ENCODE data around the gene TSPAN17. TPM values are rescaled to one million over a fixed set of nuclear protein-coding genes. Genes with fewer than 3 reads are reported as not detected.

Gene TSPAN17
- total and polyA plus RNA-seq, 2 experiments from 2014 or later = 30.2 to 32.3 TPM

DNA sequence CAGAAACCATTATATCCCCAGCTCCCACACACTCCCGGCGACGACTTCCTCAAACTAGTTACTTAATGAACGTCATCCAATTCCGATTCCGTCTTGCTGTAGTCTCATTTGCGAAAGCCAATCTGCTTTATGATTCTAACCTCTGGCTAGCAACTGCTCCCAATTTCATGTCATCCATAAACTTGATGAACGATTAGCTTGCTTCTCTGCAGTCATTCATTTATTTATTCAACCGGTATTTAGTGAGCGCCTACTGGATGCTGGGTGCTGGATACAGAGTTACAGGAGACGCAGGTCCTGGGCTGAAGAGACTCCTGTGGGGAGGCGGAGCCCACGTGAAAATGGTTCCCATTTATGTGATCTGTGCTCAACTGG lies 46.2 kb downstream of the TSPAN17 start:
- Histone ChIP-seq H3K4me1 (ENCODE audit: low read depth) (peaks cover 7% of the 10 kb centered on the region), H3K4me3 (no peak overlapping the region), H3K27me3 (peaks cover 16% of the 10 kb centered on the region), H3K27ac (no peak overlapping the region), H3K36me3 (no peaks in the 10 kb centered on the region), H3K9me3 (ENCODE audit: low read depth) (no peaks in the 10 kb centered on the region)
- TF ChIP-seq, protein P1, sequence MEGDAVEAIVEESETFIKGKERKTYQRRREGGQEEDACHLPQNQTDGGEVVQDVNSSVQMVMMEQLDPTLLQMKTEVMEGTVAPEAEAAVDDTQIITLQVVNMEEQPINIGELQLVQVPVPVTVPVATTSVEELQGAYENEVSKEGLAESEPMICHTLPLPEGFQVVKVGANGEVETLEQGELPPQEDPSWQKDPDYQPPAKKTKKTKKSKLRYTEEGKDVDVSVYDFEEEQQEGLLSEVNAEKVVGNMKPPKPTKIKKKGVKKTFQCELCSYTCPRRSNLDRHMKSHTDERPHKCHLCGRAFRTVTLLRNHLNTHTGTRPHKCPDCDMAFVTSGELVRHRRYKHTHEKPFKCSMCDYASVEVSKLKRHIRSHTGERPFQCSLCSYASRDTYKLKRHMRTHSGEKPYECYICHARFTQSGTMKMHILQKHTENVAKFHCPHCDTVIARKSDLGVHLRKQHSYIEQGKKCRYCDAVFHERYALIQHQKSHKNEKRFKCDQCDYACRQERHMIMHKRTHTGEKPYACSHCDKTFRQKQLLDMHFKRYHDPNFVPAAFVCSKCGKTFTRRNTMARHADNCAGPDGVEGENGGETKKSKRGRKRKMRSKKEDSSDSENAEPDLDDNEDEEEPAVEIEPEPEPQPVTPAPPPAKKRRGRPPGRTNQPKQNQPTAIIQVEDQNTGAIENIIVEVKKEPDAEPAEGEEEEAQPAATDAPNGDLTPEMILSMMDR (IDR thresholded peaks at IDR 0.05; ENCODE audit: low read depth, low read length) = no peak
- peak in 1 of 2 donors; percentile 55 for DNase-seq (ENCODE audit: low read depth in 1 of 2, low spot score in 1 of 2)

DNA sequence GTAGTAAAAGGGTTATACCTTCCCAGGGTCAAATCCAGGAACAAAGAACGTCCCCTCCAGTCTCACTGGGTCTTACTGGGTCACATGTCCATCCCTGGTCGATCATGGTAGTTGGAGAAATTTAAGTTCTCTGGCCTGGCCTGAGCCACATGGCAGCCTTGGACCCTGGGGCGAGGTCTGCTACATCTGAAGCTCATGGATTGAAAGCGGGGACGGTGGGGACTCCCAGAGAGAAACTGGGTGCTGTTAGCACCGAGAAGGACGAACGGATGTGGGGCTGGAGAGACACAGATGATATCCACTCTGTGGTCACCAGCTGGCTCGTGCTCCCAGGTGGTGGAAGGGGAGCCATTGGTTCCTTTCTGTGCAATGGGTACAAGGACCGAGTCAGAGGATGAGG lies 46.9 kb downstream of the TSPAN17 start:
- no peak overlapping the region for H3K4me3 ChIP-seq
- TF ChIP-seq, protein P1 (IDR thresholded peaks at IDR 0.05; ENCODE audit: low read depth, low read length) = no peak
- peaks cover 16% of the 10 kb centered on the region for H3K27me3 ChIP-seq
- no peaks in the 10 kb centered on the region for H3K36me3 ChIP-seq
- no peaks in the 10 kb centered on the region for H3K9me3 ChIP-seq (ENCODE audit: low read depth)
- no peak overlapping the region for H3K27ac ChIP-seq
- peaks cover 7% of the 10 kb centered on the region for H3K4me1 ChIP-seq (ENCODE audit: low read depth)
- no peak for DNase-seq (ENCODE audit: low read depth in 1 of 2, low spot score in 1 of 2)

DNA sequence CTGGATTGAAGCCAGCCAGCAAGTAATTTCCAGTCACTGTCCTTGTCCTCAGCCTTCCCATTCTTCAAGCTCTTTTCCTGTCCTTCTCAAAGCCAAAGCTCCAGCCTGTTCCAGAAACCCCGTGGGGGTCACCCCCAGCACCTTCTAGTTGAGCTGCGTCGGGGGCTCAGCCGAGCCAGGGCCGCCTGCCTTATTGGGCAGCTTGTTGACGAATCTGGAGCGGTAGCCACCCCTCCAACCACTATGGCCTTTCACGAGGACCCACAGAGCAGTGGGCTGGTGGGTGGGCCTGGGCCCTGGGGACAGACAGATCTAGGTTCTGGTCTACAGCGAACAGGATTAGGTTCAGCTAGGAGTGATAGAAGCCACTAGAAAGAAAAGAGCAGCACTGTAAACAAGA lies 47.3 kb downstream of the TSPAN17 start:
- H3K4me1 ChIP-seq (ENCODE audit: low read depth) = peaks cover 7% of the 10 kb centered on the region
- TF ChIP-seq, protein P1 (IDR thresholded peaks at IDR 0.05; ENCODE audit: low read depth, low read length) = no peak
- no peaks in the 10 kb centered on the region for H3K36me3 ChIP-seq
- H3K9me3 ChIP-seq (ENCODE audit: low read depth) = no peaks in the 10 kb centered on the region
- H3K27ac ChIP-seq = no peak overlapping the region
- no peak for DNase-seq (ENCODE audit: low read depth in 1 of 2, low spot score in 1 of 2)
- H3K27me3 ChIP-seq = peaks cover 16% of the 10 kb centered on the region
- H3K4me3 ChIP-seq = no peak overlapping the region

DNA sequence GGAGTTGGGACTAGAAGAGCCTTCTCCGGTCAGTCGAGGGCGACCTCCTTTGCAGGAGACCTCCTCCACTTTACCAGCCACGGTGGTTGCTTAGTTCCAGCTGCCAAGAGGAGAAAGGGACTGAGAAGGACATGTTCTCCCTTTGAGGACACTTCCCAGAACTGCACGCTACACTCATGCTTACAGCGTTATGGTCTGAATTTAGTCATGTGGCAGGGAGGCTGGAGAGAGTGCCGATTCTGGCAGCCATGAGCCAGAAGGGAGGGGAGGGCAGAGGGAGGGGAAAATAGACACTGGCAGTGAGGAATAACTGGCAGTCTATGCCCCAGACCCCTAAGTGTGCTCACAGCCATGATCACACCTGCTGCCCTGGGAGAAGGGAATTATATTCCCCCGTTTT lies 47.8 kb downstream of the TSPAN17 start:
- Histone ChIP-seq H3K4me1 (ENCODE audit: low read depth) (peaks cover 7% of the 10 kb centered on the region), H3K9me3 (ENCODE audit: low read depth) (no peaks in the 10 kb centered on the region), H3K27ac (no peak overlapping the region), H3K4me3 (no peak overlapping the region), H3K36me3 (no peaks in the 10 kb centered on the region), H3K27me3 (peaks cover 16% of the 10 kb centered on the region)
- DNase-seq (ENCODE audit: low read depth in 1 of 2, low spot score in 1 of 2) = no peak
- TF ChIP-seq, protein P1 (IDR thresholded peaks at IDR 0.05; ENCODE audit: low read depth, low read length) = no peak

DNA sequence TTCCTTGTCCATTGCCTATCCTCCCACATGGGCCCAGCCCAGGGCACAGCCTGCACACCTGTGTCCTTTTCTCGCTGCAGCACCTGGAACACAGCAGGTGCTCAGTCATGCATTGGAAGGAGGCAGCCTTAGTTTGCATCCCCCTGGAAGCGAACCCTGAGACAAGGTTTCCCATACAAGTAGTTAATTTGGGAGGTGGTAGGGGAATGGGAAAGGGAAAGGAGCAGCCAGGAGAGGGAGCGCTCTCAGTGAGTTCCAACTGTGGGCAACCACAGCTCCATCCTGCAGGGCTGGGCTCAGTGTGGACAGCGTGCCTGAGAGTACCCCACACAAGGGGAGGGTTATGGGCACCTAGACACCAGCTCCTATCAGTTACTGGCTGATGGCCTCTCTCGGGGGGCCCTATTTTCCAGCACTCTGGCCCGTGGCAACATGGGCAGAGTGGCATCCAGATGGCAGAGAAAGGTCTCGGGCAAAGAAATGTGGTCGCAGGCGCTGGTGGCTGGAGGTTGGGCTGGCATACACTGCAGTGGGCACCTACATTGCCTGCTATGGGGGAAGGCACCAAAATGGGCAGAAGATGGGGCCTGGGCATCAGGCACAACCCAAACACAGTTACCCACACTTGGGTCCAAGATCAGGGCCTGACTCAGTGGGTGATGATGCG lies 50.1 kb downstream of the TSPAN17 start:
- H3K9me3 ChIP-seq (ENCODE audit: low read depth) = no peaks in the 10 kb centered on the region
- H3K27ac ChIP-seq = no peak overlapping the region
- H3K36me3 ChIP-seq = no peaks in the 10 kb centered on the region
- TF ChIP-seq, protein P1 (IDR thresholded peaks at IDR 0.05; ENCODE audit: low read depth, low read length) = no peak
- no peak for DNase-seq (ENCODE audit: low read depth in 1 of 2, low spot score in 1 of 2)
- peaks cover 7% of the 10 kb centered on the region for H3K4me1 ChIP-seq (ENCODE audit: low read depth)
- peaks cover 16% of the 10 kb centered on the region for H3K27me3 ChIP-seq
- no peak overlapping the region for H3K4me3 ChIP-seq

Measured in cardiac muscle cell (in vitro differentiated cells and primary cell).